GM19452 (cell line): Measurements from ENCODE around the gene SP2.

Experiments
- ATAC-seq: cut with Tn5 transposase; IDR thresholded peaks from one replicate; pipeline ENCODE4 v1.9.1; 2021; ENCODE audit not compliant: unreplicated experiment

Gene SP2

GRCh38 chr17:47889734-47890529, 6.1 kb upstream of the SP2 start:
- ATAC-seq, result no peak

GRCh38 chr17:47891545-47892088, 4.4 kb upstream of the SP2 start:
- no peak for ATAC-seq

- no peak for ATAC-seq
Measured at GRCh38 chr17:47894498-47895346, 1.3 kb upstream of the SP2 start.

DNA sequence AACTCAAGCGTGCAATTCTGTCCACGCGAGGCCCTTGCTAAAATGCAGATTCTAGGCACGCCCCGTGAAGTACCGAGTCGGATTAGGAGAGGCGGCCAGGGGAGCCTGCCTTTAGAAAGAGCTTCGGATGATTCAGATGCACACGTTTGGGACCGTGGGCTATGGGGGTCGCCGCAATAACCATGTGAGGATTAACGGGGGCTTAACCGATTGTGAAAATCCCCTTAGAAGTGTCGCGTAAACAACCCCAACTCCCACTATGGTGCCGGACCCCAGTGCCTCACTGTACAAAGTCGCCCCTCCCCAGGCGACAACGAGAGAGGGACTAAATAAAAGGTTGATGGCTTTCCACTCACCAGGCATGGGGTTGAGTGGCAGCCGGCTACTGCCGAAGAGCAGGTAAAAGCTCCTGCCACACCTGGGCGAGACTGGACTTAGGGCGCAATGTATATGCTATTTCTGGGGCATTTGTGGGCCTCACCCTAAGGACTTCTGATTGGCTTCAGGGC, 635 bp upstream of the SP2 start:
- ATAC-seq, result no peak

- no peak for ATAC-seq
Measured at GRCh38 chr17:47896672-47897490, 845 bp downstream of the SP2 start.

- ATAC-seq, result no peak
Measured at GRCh38 chr17:47897561-47897960, 1.5 kb downstream of the SP2 start.

- no peak for ATAC-seq
Measured at GRCh38 chr17:47898241-47898640, 2.2 kb downstream of the SP2 start.

- ATAC-seq, result no peak
Measured at GRCh38 chr17:47899643-47900042, 3.6 kb downstream of the SP2 start.

DNA sequence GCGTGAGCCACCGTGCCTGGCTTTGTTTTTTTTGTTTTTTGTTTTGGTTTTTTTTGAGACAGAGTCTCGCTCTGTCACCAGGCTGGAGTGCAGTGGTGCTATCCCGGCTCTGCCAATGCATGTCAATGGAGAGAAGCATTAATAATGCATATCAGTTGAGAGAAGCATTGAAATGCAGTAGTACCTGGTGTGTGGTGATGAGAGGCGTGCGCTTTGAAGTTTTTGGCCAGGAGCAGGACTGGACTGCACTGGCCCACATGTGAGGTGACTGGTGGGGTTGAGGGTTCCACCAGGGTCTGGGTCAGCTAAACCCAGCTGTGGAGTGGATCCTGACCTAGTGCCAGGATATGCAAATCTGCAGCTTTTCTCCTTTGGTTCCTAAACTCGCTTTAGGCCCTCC, 5.4 kb downstream of the SP2 start:
- no peak for ATAC-seq

- no peak for ATAC-seq
Measured at GRCh38 chr17:47902039-47902744, 6.2 kb downstream of the SP2 start.

DNA sequence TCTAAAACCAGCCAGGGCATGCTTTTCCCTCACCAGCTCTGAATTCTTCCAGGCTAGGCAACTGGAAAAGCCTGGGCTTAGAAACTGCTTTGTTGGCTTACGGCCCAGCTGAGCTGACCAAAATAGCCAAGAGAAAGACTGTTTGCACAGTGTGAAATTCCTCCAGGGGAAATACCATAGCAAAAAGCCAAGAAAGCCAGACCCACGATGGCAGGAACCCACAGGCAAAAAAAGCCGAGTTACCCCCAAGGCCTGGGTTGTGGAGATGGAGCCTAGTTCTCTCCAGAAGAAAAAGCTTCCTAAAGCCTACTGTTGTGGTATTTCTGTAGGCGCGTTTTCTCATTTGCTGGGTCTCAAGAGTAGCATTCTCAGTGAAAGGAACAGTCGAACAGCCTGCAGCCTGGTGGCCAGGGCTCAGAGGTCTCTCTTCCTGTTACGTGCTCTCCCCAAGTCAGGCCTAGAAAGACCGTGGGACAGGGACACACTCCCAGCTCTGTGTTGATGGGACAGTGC, 9.2 kb downstream of the SP2 start:
- ATAC-seq, result no peak

DNA sequence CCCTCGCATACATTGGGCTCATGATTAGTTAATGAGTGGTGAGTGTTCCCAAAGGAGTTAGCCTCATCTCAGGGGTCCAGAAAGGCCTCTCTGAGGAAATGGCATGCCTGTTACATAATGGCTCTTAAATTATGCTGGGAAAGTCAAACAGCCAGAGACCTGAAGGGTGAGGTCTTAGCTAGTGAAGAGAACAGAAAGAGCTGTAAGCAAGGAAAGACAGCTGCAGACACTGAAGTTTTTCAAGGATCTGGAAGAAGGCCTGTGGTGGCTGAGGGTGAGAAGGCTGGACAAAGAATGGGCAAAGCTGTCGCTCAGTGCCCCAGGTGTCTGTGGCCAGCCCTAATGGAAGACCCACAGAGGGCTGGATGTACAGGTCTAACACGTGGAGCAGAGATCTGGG, 10.4 kb downstream of the SP2 start:
- ATAC-seq, result no peak

GRCh38 chr17:47907932-47908562, 12.0 kb downstream of the SP2 start:
- no peak for ATAC-seq

- no peak for ATAC-seq
Measured at GRCh38 chr17:47913050-47913449, 17.0 kb downstream of the SP2 start.

DNA sequence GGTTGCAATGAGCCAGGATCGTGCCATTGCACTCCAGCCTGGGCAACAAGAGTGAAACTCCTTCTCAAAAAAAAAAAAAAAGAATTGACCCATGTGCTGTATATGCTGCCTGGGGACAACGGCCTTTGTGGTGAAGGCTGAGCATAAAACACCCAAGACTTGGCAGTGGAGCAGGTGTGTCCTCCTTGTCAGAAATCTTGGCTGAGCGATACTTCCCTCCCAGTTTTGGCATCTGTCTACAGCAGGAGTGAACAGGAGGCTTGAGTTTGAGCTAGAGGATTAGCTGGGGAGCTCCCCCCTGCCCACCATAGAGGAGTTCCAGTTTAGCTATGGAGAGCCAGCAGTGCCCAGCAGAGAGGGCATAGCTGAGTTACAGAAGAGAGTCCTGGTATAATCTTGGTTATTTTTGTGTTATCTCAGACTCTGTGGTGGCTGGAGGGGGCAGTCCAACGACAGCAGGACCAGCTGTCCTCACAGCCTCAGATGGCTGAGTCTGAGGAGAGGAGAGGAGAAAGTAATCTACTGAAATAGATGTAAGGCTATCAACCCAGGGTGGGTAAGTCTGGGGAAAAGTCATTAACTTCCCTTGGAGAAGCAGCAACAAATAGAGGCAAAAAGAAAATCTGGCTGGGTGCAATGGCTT, 18.4 kb downstream of the SP2 start:
- no peak for ATAC-seq

- no peak for ATAC-seq
Measured at GRCh38 chr17:47915776-47916398, 19.9 kb downstream of the SP2 start.

- ATAC-seq, result no peak
Measured at GRCh38 chr17:47916489-47917208, 20.6 kb downstream of the SP2 start.

GRCh38 chr17:47917581-47917980, 21.5 kb downstream of the SP2 start:
- no peak for ATAC-seq
